ENCODE measurements around the gene NDUFB8. TPM values are rescaled to one million over a fixed set of nuclear protein-coding genes. Genes with fewer than 3 reads are reported as not detected.

The NDUFB8 gene
- total and polyA plus RNA-seq, 8 donors, result 35.5 to 156 (median 58.6) TPM

- intact Hi-C loops (cut with DNase I), result no loop called here
- ATAC-seq (no peak), FAIRE-seq (no peak), DNase-seq (no peak)
- H3K4me3 ChIP-seq, result no peak overlapping the region
- H3K4me1 ChIP-seq, result no peaks in the 10 kb centered on the region
- H3K27me3 ChIP-seq, result no peaks in the 10 kb centered on the region
- no peak for TF ChIP-seq CTCF (IDR thresholded peaks at IDR 0.05)
- H3K36me3 ChIP-seq, result no peaks in the 10 kb centered on the region
- no peak overlapping the region for H3K27ac ChIP-seq
- no peaks in the 10 kb centered on the region for H3K9me3 ChIP-seq
These were observed 28.2 kb downstream of the NDUFB8 start for GRCh38 chr10:100501423-100501822.

GRCh38 chr10:100498059-100498458, 31.6 kb downstream of the NDUFB8 start:
- Histone ChIP-seq H3K4me1 (no peaks in the 10 kb centered on the region), H3K9me3 (no peaks in the 10 kb centered on the region), H3K4me3 (no peak overlapping the region), H3K27me3 (no peaks in the 10 kb centered on the region), H3K27ac (no peak overlapping the region), H3K36me3 (no peaks in the 10 kb centered on the region)
- ATAC-seq, result no peak
- WGBS, 2 donors, result 90 to 91% methylated on average over 4 of the region's 4 CpGs
- DNase-seq, result no peak
- intact Hi-C loops (cut with DNase I), result no loop called here
- no peak for TF ChIP-seq CTCF (IDR thresholded peaks at IDR 0.05)
- FAIRE-seq, result no peak

DNA sequence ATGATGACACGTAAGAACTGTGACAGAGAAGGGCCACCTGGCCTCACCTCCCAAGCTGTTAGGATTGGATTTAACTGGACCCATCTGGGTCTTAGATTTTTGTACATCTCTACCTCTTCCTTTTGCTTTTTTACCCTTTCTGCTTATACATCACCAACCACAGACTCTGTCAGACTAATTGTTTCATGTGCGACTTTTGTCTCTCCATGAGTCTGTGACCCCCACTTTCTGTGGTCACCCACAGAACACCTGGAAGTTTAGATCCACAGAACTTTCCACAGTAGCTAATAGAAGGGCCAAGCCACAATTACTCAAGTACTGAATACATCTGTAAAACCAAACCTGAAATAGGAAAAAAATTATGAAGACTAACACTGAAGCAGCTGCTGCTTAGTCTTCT, 33.1 kb downstream of the NDUFB8 start:
- intact Hi-C loops (cut with DNase I), result no loop called here
- no peak for ATAC-seq

GRCh38 chr10:100490531-100490930, 39.1 kb downstream of the NDUFB8 start:
- Histone ChIP-seq H3K4me1 (no peaks in the 10 kb centered on the region), H3K9me3 (no peaks in the 10 kb centered on the region), H3K27ac (no peak overlapping the region), H3K27me3 (no peaks in the 10 kb centered on the region), H3K36me3 (no peaks in the 10 kb centered on the region), H3K4me3 (no peak overlapping the region)
- TF ChIP-seq CTCF (IDR thresholded peaks at IDR 0.05), result no peak
- 70 to 80% methylated on average over 2 of the region's 2 CpGs for WGBS, 2 donors
- FAIRE-seq, result no peak
- DNase-seq, result no peak
- intact Hi-C loops (cut with DNase I), result no loop called here
- no peak for ATAC-seq

More for the DNA sequence above, 33.1 kb downstream of the NDUFB8 start:
- Histone ChIP-seq H3K4me1 (no peaks in the 10 kb centered on the region), H3K36me3 (no peaks in the 10 kb centered on the region), H3K27me3 (no peaks in the 10 kb centered on the region), H3K4me3 (no peak overlapping the region), H3K27ac (no peak overlapping the region), H3K9me3 (no peaks in the 10 kb centered on the region)
- 90 to 92% methylated on average over 2 of the region's 2 CpGs for WGBS, 2 donors
- no peak for TF ChIP-seq CTCF (IDR thresholded peaks at IDR 0.05)
- DNase-seq (no peak), FAIRE-seq (no peak)

GRCh38 chr10:100489396-100489795, 40.3 kb downstream of the NDUFB8 start:
- TF ChIP-seq CTCF (IDR thresholded peaks at IDR 0.05), result no peak
- 87 to 94% methylated on average over 5 of the region's 5 CpGs for WGBS, 2 donors
- no peak for FAIRE-seq
- Histone ChIP-seq H3K27ac (no peak overlapping the region), H3K27me3 (no peaks in the 10 kb centered on the region), H3K4me1 (no peaks in the 10 kb centered on the region), H3K36me3 (no peaks in the 10 kb centered on the region), H3K9me3 (no peaks in the 10 kb centered on the region), H3K4me3 (no peak overlapping the region)
- ATAC-seq, result no peak
- intact Hi-C loops (cut with DNase I), result no loop called here
- no peak for DNase-seq
